Measurements from ENCODE around the gene NXF1. TPM values are rescaled to one million over a fixed set of nuclear protein-coding genes. Genes with fewer than 3 reads are reported as not detected.

NXF1 gene
- 41.1 to 56.6 TPM (median 51.1 TPM) in 5 replicates for total RNA-seq (2022; extraction: Qiagen RNA extraction)

GRCh38 chr11:62805076-62805892 is at the start of gene NXF1:
Gene NXF1 (minus strand): TSS chr11:62805440. CDS start chr11:62805356, 84 bp downstream.

DNA sequence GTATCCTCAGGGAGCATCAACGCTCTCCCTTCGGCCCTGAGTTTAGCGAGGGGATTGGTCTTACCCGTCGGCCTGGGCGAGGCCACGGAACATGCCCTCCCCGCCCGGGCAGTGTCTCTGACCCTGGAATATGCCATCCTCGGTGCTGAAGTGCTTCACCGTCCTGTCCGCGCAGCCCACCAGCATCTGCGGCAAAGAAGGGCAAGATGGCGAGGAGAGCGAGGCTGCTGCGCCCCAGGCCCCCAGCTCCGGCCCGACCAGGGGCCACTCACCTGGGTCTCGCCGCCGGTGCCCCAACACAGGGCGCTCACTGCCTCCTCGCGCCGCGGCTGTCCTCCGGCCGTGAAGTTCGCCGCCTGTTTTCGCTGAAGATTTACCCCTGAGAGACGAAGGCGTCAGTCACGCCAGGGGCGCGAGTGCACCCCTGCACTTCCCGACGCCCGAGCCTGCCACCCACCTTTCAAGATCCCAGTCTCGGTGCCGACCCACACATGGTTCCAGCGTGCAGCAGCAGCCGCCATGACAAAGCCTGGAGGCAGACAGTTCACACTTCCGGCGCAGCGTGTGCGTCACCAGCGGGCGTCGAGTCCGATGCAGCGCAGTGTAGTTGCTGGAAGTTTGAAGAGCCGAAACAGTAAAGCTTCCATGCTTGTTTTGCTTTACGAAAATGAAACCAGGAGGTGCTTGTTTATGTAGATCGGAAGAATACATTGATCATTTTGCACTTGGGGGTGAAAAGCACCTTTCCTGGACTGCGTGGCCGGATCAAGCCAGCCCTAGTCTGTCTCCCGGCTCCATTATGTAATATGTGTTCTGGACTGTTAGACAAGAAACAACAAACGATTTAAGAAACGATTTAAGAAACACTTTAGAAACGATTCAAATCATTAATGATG is 34.1 kb upstream of the NXF1 start, which contains the start of gene WDR74:
TSS of gene WDR74 (minus strand) at position 541 of the 896 bp plus-strand sequence. CDS start at position 521, 20 bp downstream.

DNA sequence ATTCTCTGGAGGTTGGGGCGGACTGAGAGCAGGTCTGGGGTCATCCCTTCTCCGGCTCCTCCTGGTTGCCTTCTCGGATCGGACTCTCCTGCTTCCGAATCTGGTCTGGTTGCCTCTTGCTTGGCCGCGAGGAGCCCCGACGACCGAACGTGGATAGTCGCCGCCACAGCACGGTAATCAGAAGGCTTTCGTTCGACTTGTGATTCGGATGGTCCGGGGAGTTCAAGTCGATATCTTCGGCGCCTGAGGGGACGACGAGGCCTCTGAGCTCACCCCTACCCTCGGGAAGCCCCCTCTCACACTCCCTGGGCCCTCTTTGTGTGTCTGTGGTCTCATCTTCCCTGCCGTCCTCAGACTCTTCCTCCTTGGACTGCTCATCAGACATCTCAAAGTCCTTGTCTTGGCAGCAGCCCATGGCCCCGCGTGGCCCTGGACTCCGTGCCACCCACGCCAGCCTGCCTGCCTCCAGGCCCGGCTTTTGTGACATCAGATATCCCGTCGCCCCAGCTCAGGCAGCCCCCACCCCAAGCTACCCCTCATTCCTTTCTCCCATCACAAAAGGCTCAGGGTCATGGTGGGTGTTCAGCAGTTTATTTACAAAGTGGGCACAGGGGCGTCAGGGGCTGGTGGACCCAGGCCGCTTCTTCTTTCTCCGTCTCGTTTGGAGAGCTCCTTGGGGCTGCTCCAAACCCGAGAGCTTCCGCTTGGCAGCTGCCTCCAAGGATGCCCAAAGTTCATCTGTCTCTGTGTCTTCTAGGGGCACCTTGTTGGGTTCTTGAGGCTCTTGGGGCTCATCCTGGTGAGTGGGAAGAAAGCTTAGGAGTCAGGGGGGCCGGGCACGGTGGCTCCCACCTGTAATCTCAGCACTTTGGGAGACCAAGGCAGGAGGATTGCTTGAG is 27.3 kb upstream of the NXF1 start, which contains the start of gene TEX54:
TSS of gene TEX54 (minus strand) at position 506 of the 899 bp plus-strand sequence.

DNA sequence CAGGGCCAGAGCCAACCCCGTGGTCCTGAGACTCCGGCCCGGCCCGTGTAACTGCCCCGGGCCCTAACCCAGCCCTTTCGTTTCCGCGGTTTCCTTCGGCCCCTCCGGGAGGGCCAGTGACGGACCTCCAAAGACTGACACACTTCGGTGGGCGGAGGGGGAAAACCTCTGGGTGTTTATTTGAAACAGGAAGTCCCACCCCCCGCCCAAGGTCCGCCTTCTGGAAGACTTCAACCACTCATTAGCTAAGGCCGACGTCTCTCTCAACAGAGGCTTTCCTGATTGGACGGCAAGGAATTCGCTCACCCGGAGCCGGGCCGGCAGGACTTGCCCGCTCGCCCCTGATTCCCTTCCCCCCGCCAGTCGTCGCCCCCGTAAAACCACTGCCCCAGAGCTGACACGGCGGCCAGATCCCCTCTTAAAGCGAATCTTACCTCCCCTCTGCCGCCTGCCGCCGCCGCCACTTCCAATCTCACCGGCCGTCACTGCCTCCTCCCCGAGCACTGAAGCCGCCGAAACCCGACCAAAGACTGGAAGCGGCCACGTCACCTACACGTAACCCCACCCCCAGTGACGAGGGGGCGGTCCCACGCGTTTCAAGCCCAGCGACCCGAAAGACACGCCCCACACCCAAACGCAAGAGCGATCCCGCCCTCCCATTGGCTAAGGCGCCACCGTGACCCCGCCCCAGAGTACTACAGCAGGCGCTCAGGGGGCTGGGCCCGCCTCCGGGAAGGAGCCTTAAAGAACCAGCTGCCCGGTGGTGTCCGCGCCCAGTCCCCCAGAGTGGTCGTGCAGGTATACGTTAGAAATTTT is 26.5 kb upstream of the NXF1 start, which contains the start of gene STX5:
TSS of gene STX5 (minus strand) at position 532 of the 816 bp plus-strand sequence. CDS start 808 bp downstream, outside the sequence.

DNA sequence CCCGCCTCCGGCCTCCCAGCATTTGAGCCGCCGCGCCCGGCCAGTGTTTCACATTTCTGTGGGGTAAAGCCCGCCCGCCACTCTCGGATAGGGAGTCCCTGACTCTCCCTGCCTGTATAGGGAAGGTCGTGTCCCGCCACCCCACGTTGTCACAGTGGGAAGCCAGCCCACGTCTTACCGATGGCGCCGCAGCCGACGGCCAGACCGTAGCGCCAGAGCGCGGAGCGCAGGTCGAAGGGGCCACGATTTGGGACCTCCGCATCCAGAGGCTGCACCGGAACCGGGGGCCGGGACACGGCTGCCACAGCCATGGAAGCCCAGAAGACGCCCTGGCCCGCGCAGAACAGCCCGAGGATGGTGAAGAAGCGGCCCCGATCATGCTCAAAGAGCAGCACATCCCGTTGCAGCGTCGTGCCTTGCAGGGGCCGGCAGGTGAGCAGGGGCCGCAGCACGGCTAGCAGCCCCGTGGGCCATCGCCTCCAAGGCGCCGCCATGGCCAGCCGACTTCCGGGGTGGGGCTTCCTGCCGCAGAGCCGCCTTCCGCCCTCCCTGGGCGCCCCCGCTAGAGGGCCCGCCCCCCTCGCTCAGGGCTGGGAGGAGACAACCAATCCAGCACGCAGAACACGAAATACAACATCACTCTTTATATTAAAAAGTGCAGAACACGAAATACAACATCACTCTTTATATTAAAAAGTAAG is 13.6 kb downstream of the NXF1 start, which contains the start of gene TMEM223:
TSS of gene TMEM223 (minus strand) at position 506 of the 701 bp plus-strand sequence. CDS start at position 494, 12 bp downstream.

GRCh38 chr11:62787005-62787759 is 18.1 kb downstream of the NXF1 start, which contains the start of gene TMEM179B:
Gene TMEM179B (plus strand): TSS chr11:62787402. CDS start chr11:62787432, 30 bp downstream.

DNA sequence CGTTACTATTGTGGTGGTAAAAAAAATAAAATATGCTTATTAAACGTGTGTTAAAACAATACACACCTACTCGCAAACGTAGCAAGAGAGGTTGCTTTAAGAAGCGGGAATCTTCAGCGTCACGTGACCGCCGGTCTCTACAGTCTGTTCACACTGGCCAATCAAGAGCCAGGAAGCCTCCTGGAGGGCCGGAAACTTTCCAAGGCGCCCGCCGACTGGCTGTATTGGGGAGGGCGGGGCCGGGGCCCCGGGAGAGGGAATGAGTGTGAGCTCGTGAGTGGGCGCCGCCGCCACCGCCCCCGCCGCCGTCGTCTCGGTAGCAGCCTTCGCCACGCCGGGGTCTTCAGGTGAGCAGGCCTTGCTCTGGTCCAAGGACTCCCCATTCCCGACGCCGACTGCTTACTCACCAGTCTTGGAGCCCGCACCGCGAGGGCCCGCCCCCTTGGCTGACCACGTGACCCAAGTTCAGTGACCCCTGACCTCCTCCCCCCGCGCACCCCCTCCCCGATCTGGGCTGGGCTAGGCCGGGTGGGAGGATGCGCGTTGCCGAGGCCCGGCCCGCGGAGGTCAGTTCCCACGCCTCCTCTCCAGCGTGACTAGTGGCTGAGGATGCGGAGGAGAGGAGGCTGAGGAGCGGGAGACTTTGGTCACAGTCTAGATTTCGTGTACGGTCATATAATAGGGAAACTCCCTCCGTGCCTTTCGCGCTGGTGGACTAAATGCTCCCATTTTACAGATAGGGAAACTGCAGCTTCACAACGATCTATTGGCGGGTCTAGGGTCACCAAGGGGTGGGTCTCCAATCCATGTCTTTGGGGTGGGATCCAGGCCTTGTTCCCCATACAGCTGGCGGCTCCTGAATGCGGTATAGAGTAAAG is 33.9 kb downstream of the NXF1 start, which contains the start of gene TAF6L:
TSS of gene TAF6L (plus strand) at position 253 of the 878 bp plus-strand sequence. CDS start 4,388 bp downstream, outside the sequence.

DNA sequence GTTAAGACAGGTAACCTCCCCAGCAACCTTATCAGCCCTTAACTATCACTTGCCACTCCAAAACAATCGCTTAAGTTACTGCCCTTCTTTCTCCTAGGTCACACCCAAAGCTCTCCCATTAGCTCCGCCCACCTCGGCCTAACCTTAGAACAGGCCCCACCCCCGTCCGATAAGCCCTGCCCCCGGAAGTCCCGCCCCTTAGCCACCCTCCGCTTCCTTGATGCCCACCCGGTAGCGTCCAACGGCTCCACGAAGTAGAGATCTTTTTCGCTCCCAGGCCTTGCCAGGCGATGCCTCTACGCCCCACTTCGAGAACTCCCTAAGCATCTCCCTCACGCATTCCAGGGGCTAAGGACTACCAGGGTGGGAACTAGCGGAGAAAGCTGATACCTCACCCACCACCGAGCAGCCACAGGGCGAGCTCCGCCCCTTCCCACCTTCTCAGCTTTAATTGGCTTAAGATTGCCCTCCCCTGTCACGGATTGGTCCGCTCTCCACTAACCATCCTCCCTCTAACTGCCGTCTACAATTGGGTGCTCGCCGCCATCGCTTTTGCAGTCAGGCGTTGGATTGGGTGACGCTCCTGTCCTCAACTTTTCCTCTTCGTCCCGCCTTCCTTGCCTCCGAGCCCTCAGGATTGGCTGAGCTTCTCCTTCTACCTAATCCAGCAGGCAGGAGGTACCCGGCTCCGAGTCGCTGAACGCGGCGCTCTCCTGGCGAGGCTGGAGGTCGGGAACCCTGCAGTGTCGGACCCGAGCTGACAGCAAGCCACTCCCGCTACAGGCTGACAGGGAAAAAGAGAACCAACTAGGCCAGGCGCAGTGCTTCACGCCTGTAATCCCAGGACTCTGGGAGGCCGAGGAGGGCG is 51.3 kb downstream of the NXF1 start, which contains the start of gene ZBTB3:
TSS of gene ZBTB3 (minus strand) at position 425 of the 868 bp plus-strand sequence. CDS start 496 bp downstream, outside the sequence.

Other genes starting within 250 kb of the NXF1 start
- gene EEF1G, start 231.5 kb downstream of the NXF1 start, total RNA-seq (2022; extraction: Qiagen RNA extraction) = 1,940 to 2,067 TPM (median 1,987 TPM) in 5 replicates
- 13.6 to 16.7 TPM (median 16.4 TPM) in 5 replicates for gene TUT1, start 213.9 kb downstream of the NXF1 start, total RNA-seq (2022; extraction: Qiagen RNA extraction)
- gene MTA2, start 203.6 kb downstream of the NXF1 start, total RNA-seq (2022; extraction: Qiagen RNA extraction) = 84.2 to 90.9 TPM (median 87.8 TPM) in 5 replicates
- 18.3 to 27.8 TPM (median 22.2 TPM) in 5 replicates for gene EML3, start 192.7 kb downstream of the NXF1 start, total RNA-seq (2022; extraction: Qiagen RNA extraction)
- gene ROM1, start 192.2 kb downstream of the NXF1 start, total RNA-seq (2022; extraction: Qiagen RNA extraction) = 3.5 to 4.8 TPM (median 4.3 TPM) in 5 replicates
- gene B3GAT3, start 183.5 kb downstream of the NXF1 start, total RNA-seq (2022; extraction: Qiagen RNA extraction) = 40.7 to 59.1 TPM (median 53.6 TPM) in 5 replicates
- gene GANAB, start 158.8 kb downstream of the NXF1 start, total RNA-seq (2022; extraction: Qiagen RNA extraction) = 226 to 272 TPM (median 254 TPM) in 5 replicates
- 16.6 to 22.4 TPM (median 21.4 TPM) in 5 replicates for gene INTS5, start 152.1 kb downstream of the NXF1 start, total RNA-seq (2022; extraction: Qiagen RNA extraction)
- 120 to 142 TPM (median 133 TPM) in 5 replicates for gene C11orf98, start 140.2 kb downstream of the NXF1 start, total RNA-seq (2022; extraction: Qiagen RNA extraction)
- 9.8 to 16.3 TPM (median 14.4 TPM) in 5 replicates for gene CSKMT, start 140.1 kb downstream of the NXF1 start, total RNA-seq (2022; extraction: Qiagen RNA extraction)
- 27.0 to 39.9 TPM (median 36.2 TPM) in 5 replicates for gene UQCC3, start 133.8 kb downstream of the NXF1 start, total RNA-seq (2022; extraction: Qiagen RNA extraction)
- gene LBHD1, start 133.2 kb downstream of the NXF1 start, total RNA-seq (2022; extraction: Qiagen RNA extraction) = 3.1 to 5.1 TPM (median 4.6 TPM) in 5 replicates
- gene UBXN1, start 126.4 kb downstream of the NXF1 start, total RNA-seq (2022; extraction: Qiagen RNA extraction) = 102 to 125 TPM (median 116 TPM) in 5 replicates
- gene LRRN4CL, start 115.9 kb downstream of the NXF1 start, total RNA-seq (2022; extraction: Qiagen RNA extraction) = 0.06 to 0.24 TPM (median 0.09 TPM) in 4 of 5 replicates, not detected in the other
- gene BSCL2, start 98.0 kb downstream of the NXF1 start, total RNA-seq (2022; extraction: Qiagen RNA extraction) = 54.7 to 81.4 TPM (median 71.3 TPM) in 5 replicates
- not detected in 5 replicates for gene GNG3, start 97.8 kb downstream of the NXF1 start, total RNA-seq (2022; extraction: Qiagen RNA extraction)
- gene HNRNPUL2, start 78.0 kb downstream of the NXF1 start, total RNA-seq (2022; extraction: Qiagen RNA extraction) = 36.4 to 41.5 TPM (median 40.5 TPM) in 5 replicates
- 28.9 to 34.9 TPM (median 31.7 TPM) in 5 replicates for gene TTC9C, start 77.0 kb downstream of the NXF1 start, total RNA-seq (2022; extraction: Qiagen RNA extraction)
- gene ZBTB3, start 51.3 kb downstream of the NXF1 start, total RNA-seq (2022; extraction: Qiagen RNA extraction) = 1.1 to 1.8 TPM (median 1.6 TPM) in 5 replicates
- gene POLR2G, start 43.9 kb downstream of the NXF1 start, total RNA-seq (2022; extraction: Qiagen RNA extraction) = 165 to 180 TPM (median 178 TPM) in 5 replicates
- 11.7 to 16.5 TPM (median 12.7 TPM) in 5 replicates for gene TAF6L, start 34.0 kb downstream of the NXF1 start, total RNA-seq (2022; extraction: Qiagen RNA extraction)
- gene TMEM179B, start 18.0 kb downstream of the NXF1 start, total RNA-seq (2022; extraction: Qiagen RNA extraction) = 78.3 to 95.8 TPM (median 85.2 TPM) in 5 replicates
- 18.5 to 27.8 TPM (median 26.5 TPM) in 5 replicates for gene TMEM223, start 13.4 kb downstream of the NXF1 start, total RNA-seq (2022; extraction: Qiagen RNA extraction)
- gene STX5, start 26.6 kb upstream of the NXF1 start, total RNA-seq (2022; extraction: Qiagen RNA extraction) = 19.5 to 24.9 TPM (median 24.1 TPM) in 5 replicates
- not detected in 5 replicates for gene TEX54, start 27.4 kb upstream of the NXF1 start, total RNA-seq (2022; extraction: Qiagen RNA extraction)
- gene WDR74, start 34.1 kb upstream of the NXF1 start, total RNA-seq (2022; extraction: Qiagen RNA extraction) = 74.3 to 86.7 TPM (median 77.3 TPM) in 5 replicates
- gene SLC3A2, start 75.5 kb upstream of the NXF1 start, total RNA-seq (2022; extraction: Qiagen RNA extraction) = 846 to 1,033 TPM (median 970 TPM) in 5 replicates
- gene CHRM1, start 115.9 kb upstream of the NXF1 start, total RNA-seq (2022; extraction: Qiagen RNA extraction) = 0.06 to 0.21 TPM (median 0.10 TPM) in 5 replicates
- not detected in 5 replicates for gene SLC22A6, start 179.5 kb upstream of the NXF1 start, total RNA-seq (2022; extraction: Qiagen RNA extraction)
- not detected in 5 replicates for gene SLC22A8, start 210.4 kb upstream of the NXF1 start, total RNA-seq (2022; extraction: Qiagen RNA extraction)

Data from A549 treated with Mapracorat at 1 μM for 4 hours (cell line).